HG03039 (cell line): ENCODE measurements around the gene ZMIZ1.
A peak's percentile ranks its signal among the peaks of the same experiment; 100 is the strongest.

Experiments
- ATAC-seq: cut with Tn5 transposase; IDR thresholded peaks from one replicate; pipeline ENCODE4 v1.9.1; 2021; ENCODE audit warnings: mild to moderate bottlenecking, moderate library complexity; ENCODE audit not compliant: unreplicated experiment

The ZMIZ1 gene, protein sequence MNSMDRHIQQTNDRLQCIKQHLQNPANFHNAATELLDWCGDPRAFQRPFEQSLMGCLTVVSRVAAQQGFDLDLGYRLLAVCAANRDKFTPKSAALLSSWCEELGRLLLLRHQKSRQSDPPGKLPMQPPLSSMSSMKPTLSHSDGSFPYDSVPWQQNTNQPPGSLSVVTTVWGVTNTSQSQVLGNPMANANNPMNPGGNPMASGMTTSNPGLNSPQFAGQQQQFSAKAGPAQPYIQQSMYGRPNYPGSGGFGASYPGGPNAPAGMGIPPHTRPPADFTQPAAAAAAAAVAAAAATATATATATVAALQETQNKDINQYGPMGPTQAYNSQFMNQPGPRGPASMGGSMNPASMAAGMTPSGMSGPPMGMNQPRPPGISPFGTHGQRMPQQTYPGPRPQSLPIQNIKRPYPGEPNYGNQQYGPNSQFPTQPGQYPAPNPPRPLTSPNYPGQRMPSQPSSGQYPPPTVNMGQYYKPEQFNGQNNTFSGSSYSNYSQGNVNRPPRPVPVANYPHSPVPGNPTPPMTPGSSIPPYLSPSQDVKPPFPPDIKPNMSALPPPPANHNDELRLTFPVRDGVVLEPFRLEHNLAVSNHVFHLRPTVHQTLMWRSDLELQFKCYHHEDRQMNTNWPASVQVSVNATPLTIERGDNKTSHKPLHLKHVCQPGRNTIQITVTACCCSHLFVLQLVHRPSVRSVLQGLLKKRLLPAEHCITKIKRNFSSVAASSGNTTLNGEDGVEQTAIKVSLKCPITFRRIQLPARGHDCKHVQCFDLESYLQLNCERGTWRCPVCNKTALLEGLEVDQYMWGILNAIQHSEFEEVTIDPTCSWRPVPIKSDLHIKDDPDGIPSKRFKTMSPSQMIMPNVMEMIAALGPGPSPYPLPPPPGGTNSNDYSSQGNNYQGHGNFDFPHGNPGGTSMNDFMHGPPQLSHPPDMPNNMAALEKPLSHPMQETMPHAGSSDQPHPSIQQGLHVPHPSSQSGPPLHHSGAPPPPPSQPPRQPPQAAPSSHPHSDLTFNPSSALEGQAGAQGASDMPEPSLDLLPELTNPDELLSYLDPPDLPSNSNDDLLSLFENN

GRCh38 chr10:79068562-79069324 lies at the start of gene ZMIZ1:
Gene ZMIZ1, plus strand, starts transcription at chr10:79068966. Its CDS starts 132,667 bp downstream, at chr10:79201633.
- ATAC-seq = peak; percentile 41

DNA sequence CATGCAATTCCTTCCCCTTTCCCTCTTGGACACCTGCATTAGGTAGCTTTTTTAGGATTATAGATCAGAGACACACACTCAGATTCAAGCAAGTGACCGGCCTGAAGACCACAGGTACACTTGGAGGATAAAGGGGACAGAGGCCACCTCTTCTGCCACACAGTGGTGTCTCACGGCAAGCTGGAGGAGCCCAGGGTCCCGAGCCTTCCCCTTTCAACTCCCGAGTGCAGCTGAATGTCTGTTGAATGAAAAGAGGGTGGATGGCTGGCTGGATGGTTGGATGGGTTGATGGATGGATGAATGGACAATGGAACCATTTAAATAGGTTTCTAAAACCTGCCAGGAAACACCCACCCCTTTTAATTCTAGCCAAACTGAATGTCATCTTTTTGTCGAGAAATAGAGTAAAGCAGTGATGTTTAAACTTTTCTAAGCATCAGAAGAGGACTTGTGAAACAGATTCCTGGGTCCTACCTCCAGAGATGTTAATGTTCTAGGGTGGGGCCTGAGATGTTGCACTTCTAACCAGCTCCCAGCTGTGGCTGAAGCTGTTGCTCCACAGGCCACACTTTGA lies 49.2 kb upstream of the ZMIZ1 start:
- no peak for ATAC-seq

DNA sequence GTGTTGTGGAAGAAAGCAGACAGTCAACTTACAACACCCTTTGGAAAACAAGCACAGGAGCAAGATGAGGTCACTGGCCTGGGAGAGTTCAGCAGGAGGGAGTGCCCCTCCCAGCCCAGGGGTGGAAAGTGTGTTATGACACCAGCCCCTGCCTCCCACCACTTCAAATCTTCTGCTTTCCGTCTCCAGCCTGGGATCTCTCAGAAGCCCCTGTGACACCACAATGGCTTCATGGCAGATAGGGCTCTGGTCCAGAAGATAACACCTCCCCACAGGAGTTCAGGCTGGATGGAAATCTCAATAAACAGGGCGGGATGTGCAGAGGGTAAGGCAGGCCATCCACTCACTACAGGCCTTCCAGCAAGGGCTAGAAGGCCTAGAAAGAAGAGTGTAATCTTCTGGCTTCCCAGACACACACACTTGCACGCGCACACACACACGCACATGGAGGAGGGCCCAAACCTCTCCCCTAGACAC lies 48.7 kb upstream of the ZMIZ1 start:
- no peak for ATAC-seq

DNA sequence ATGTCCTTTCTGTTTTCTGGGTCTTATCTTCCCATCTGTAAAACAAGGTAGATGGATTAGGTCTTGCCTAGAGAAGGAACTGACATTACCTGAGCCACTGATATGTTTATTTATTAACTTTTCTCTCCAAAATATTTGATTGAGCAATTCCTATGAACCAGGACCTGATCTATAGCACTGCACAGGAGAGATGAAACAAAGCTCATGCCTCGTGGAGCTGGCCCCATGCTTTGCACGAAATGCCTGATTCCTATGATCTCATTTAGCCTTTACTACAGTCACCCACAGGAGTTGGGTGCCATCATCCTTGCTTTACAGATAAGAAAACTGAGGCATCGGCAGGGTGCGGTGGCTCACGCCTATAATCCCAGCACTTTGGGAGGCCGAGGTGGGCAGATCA lies 48.2 kb upstream of the ZMIZ1 start:
- no peak for ATAC-seq

GRCh38 chr10:79021331-79021907 lies 47.3 kb upstream of the ZMIZ1 start:
- no peak for ATAC-seq

GRCh38 chr10:79021948-79022499 lies 46.7 kb upstream of the ZMIZ1 start:
- no peak for ATAC-seq

DNA sequence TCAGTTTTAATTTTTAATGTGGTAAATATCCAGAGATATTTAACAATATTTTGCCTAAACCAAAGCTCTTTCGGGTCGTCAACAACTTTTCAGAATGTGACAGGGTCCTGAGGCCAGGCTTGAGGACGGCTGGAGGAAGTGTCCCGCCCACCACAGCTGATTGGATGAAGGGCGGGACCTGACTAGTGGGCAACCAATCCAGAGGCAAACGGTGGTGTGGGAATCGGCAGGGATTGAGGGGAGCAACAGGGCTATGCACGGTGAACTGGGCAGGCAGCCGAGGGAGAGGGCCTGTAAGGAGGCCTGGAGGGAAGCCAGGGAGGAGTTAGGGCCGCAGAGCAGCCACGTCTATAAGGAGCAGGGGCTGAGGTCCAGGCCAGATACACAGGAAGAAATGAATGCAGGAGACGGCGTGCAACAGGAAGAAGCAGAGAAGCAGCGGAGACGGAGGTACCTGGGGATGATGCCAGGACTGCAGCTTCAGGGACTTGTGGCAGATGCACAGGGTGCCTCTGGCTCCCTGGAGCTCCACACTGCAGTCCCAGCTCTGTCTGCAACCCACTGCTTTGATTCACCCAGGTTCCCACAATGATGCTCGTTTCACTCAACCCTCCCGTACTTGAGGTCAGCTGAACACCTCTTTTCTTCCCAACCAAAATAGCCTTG lies 46.1 kb upstream of the ZMIZ1 start:
- no peak for ATAC-seq

- no peak for ATAC-seq
Measured at GRCh38 chr10:79023240-79024162, 45.3 kb upstream of the ZMIZ1 start.

GRCh38 chr10:79024296-79024695 lies 44.5 kb upstream of the ZMIZ1 start:
- ATAC-seq = no peak

- ATAC-seq = no peak
Measured at GRCh38 chr10:79024720-79025198, 44.0 kb upstream of the ZMIZ1 start.

DNA sequence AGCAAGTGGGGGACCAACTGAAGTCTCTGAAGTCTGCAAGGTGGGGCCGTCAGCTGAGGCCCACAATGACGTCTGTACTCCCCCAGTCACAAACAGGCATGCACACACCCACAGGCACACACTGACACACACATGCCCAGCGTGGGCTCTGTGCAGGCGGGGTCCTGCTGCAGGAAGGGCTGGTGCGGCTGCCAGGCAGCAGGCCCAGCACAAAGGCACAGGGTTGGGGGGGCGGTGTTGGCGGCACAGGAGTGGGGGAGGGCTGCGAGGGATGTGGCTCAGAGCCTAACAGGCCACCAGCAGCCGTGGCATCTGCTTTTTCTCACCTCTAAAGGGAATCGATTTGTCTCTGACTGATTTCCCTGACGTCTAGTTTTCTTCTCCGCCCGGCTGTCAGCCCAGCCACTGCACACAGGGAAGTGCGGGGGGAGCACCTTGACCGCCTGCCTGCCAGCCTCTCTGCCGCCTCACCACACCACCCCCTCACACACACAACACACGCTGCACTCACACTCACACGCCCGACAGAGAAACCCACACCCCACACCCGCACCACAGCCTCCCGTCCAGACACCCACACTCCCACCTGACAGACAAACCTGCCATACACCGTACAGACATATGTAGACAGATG lies 43.5 kb upstream of the ZMIZ1 start:
- ATAC-seq = no peak

DNA sequence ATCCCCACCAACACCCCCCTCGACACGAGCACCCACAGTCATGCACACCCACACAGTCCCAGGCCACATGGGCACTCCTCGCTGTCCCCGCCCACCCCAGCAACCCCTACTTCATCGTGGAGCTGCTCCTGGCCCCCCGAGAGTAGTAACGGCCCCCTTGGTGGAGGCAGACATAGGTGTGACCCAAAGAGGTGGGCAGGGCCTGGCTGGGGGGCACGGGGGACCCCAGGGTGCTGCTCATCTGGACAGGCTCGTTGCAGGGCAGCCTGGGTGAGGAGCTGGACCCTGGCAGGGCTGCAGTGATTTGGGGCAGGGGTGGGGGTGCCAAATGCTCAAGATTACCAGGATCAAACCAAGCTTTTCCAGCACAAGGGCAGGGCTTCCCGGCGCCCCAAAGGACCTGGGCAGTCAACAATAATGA lies 42.4 kb upstream of the ZMIZ1 start:
- ATAC-seq = no peak

GRCh38 chr10:79026806-79027146 lies 42.0 kb upstream of the ZMIZ1 start:
- no peak for ATAC-seq

DNA sequence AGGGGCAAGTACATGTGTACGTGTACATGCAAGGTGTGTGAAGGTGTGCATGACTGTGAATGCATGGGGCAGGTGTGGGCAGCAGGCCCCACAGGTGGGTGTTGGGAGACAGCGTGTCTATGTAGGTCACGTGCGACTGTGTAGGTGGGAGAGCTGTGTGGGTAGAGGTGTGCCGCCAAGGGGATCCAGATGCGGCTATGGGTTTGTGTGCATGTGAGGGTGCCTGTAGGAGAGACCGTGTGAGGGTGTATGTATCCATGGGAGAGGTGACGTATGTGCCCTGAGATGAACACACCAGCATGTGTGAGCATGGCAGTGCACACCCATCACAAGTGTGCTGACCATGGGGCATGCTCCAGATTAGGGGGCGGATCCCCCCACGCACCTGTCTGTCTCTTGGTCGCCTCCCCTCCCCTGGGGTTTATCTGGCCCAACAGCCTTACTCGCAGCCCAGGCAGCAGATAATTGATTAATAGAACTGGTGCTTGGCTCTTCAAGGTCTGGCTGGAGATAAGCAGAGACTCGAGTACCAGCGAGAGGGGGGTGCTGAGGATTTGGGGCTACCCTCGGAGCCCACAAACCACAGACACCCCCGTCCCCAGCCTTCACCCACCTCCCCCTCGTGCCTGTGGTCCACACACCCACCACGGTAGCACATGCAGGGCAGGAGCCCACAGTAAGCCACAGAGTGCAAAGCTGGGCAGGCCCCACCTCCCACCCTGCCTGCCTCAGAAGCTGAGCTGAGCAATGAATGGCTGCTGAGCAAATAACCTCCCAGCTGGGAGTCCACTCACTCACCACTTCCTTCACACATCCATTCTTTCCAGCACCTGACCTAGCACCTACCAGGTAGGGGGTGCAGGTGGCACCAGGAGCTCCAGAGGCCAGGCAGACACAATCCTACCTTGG lies 41.4 kb upstream of the ZMIZ1 start:
- ATAC-seq = no peak

DNA sequence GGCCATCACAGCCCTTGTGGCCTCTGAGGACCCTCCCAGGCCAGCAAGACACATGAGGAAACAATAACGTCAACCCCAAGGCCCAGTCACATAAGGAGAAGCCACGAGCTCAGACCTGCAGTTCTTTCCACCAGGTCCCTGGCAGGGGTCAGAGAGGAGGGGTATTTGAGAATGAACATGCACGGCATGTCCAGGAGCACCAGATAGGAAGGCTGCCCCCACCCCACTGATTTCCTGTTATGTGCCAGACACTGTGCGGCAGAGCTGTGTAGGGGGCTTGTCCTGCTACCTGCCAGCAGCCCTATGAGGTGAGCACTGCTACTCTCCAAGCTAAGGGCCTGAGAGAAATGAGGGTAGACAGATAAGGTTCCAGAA lies 40.7 kb upstream of the ZMIZ1 start:
- ATAC-seq = no peak

GRCh38 chr10:79028451-79029010 lies 40.2 kb upstream of the ZMIZ1 start:
- ATAC-seq = no peak
